Measurements from ENCODE around the gene NDUFA7.
"Not testable (repeated sequence)": the region's sequence is repeated elsewhere in the genome, so short reads cannot be mapped to it uniquely, and the experiment has no call there.

Gene NDUFA7

DNA sequence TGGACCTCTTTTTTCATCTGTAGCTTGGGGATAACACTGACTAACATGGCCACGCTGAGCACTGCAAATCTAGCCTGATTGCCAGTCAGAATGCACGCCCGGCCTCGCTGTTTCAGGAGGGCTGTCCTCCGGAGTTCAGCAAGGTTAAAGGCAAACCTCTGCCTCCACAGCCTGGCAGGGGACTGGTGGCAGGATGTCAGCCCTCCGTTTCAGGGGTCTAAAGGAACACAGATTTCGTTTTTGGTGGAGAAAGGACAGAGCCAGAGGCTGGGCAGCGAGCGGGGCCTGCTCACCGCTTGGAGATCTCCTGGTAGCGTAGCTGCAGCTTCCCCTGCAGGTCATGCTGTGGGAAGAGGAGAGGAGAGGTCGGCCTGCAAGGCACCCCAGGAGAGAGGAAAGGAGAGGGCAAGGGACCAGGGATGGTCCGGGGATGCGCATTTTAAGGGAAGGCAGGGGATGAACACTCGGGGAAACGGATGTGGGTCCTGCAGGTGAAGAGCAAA, 560 bp downstream of the NDUFA7 start:
- TF ChIP-seq, protein P1, sequence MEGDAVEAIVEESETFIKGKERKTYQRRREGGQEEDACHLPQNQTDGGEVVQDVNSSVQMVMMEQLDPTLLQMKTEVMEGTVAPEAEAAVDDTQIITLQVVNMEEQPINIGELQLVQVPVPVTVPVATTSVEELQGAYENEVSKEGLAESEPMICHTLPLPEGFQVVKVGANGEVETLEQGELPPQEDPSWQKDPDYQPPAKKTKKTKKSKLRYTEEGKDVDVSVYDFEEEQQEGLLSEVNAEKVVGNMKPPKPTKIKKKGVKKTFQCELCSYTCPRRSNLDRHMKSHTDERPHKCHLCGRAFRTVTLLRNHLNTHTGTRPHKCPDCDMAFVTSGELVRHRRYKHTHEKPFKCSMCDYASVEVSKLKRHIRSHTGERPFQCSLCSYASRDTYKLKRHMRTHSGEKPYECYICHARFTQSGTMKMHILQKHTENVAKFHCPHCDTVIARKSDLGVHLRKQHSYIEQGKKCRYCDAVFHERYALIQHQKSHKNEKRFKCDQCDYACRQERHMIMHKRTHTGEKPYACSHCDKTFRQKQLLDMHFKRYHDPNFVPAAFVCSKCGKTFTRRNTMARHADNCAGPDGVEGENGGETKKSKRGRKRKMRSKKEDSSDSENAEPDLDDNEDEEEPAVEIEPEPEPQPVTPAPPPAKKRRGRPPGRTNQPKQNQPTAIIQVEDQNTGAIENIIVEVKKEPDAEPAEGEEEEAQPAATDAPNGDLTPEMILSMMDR (IDR thresholded peaks at IDR 0.05; ENCODE audit: low read depth, low read length), result no peak
- no peak for DNase-seq (ENCODE audit: extremely low read depth, low read depth)

DNA sequence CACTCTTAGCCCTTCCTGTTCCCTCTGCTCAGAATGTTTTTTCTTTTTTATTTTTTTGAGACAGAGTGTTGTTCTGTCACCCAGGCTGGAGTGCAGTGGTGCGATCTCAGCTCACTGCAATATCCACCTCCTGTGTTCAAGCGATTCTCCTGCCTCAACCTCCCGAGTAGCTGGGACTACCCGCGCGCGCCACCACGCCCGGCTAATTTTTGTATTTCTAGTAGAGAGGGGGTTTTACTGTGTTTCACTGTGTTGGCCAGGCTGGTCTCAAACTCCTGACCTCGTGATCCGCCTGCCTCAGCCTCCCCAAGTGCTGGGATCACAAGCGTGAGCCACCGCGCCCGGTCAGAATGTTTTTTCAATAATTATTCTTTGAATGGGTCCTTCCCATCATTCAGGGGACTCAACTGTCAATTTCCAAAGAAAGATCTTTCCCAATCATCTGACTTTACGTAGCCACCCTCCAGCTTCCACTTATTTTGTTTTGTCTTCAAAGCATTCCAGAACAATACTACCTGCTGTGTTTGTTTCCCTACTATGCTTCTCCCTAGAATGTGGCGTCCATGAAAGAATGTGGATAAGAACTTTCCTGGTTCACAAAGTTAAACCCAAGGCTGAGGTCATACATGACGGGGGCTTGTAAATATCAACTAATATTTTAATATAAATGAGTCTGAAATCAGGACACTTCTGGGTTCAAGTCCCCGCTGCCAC, 1.2 kb downstream of the NDUFA7 start:
- no peak for DNase-seq (ENCODE audit: extremely low read depth, low read depth)
- TF ChIP-seq, protein P1 (IDR thresholded peaks at IDR 0.05; ENCODE audit: low read depth, low read length), result no peak

GRCh38 chr19:8318835-8319234, 2.3 kb downstream of the NDUFA7 start:
- not testable (repeated sequence) for DNase-seq (ENCODE audit: extremely low read depth, low read depth)

DNA sequence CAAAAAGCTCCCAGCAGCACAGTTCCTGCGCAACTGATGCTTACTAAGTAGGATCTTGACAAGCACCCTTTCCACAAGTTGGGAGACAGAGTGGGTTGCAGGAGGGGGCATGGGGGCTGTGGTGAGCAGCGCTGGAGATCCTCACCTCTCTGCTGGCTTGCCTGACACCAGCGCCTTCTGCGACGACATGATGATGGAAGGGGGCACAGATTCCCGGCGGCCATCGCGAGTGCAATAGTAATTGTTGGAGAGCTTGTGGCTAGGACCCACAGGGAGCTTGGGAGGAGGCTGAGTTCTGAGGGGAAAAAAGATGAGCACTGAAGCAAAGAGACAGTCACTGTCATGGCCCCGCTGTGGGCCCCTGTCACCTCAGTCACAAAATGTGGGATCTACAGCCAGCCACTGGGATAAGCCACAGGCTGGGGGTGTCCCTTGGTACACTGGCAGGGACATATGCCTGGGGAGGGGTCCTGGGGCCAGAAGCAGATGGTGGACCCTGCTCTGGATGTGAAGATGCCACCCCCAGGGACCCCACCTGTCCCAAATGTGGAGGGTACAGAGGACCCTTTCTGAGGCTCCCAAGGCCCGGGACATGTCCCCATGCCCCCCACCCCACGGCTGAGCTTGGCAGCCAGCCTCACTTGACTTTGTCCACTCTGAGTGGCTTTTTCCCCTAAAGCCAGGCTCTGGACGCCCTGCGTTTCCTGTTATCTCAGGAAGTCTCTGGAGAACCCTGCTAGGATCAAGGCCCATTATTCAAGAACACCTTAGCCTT, 4.6 kb downstream of the NDUFA7 start:
- TF ChIP-seq, protein P1 (IDR thresholded peaks at IDR 0.05; ENCODE audit: low read depth, low read length), result no peak
- DNase-seq (ENCODE audit: extremely low read depth, low read depth), result no peak

GRCh38 chr19:8314981-8315640, 6.1 kb downstream of the NDUFA7 start:
- not testable (repeated sequence) for DNase-seq (ENCODE audit: extremely low read depth, low read depth)

- TF ChIP-seq, protein P1 (IDR thresholded peaks at IDR 0.05; ENCODE audit: low read depth, low read length), result no peak
- DNase-seq (ENCODE audit: extremely low read depth, low read depth), result no peak
Measured at GRCh38 chr19:8311461-8312260, 9.5 kb downstream of the NDUFA7 start.

DNA sequence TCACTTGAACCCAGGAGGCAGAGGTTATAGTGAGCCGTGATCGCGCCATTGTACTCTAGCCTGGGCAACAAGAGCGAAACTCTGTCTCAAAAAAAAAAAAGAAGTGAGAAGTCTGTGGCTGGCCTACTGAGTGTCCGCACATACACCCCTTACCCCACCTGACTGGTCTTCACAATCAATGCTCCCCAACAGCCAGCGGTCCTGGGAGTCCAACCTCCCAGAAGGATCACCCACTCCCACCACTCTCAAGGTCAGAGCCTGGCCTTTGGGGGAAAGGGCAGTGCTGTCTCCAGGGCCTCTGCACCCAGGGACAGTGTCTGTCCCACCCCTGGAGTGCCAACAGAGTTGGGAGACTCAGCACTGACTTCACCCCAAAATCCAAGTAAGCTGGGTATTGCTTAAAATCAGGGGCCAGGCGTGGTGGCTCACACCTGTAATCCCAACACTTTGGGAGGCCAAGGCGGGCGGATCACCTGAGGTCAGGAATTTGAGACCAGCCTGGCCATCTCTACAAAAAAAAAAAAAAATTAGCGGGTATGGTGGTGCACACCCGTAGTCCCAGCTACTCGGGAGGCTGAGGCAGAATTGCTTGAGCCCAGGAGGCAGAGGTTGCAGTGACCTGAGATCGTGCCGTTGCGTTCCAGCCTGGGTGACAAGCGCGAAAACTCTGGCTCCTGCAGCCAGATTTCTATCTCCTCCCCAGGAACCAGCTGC, 10.7 kb downstream of the NDUFA7 start:
- no peak for DNase-seq (ENCODE audit: extremely low read depth, low read depth)

More for the DNA sequence above, 10.7 kb downstream of the NDUFA7 start:
- TF ChIP-seq, protein P1 (IDR thresholded peaks at IDR 0.05; ENCODE audit: low read depth, low read length), result no peak
